Skeletal muscle cell (primary cell): ENCODE data around the gene HLA-A.
"Not testable (repeated sequence)": the region's sequence is repeated elsewhere in the genome, so short reads cannot be mapped to it uniquely, and the experiment has no call there.

Experiments
- DNase-seq: peaks from one replicate; pipeline ENCODE4 v3.0.0-alpha.2; 2010; ENCODE audit warnings: low read depth
- H3K4me3 ChIP-seq: 2 replicates; pipeline ENCODE4 v1.5.1; 2011; ENCODE audit warnings: low read depth, mild to moderate bottlenecking, control low read depth, low read length, moderate library complexity

The HLA-A gene

DNA sequence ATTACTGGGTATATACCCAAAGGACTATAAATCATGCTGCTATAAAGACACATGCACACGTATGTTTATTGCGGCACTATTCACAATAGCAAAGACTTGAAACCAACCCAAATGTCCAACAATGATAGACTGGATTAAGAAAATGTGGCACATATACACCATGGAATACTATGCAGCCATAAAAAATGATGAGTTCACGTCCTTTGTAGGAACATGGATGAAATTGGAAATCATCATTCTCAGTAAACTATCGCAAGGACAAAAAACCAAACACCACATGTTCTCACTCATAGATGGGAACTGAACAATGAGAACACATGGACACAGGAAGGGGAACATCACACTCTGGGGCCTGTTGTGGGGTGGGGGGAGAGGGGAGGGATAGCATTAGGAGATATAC lies 37.7 kb downstream of the HLA-A start:
- DNase-seq, H3K4me3 ChIP-seq: not testable (repeated sequence)

DNA sequence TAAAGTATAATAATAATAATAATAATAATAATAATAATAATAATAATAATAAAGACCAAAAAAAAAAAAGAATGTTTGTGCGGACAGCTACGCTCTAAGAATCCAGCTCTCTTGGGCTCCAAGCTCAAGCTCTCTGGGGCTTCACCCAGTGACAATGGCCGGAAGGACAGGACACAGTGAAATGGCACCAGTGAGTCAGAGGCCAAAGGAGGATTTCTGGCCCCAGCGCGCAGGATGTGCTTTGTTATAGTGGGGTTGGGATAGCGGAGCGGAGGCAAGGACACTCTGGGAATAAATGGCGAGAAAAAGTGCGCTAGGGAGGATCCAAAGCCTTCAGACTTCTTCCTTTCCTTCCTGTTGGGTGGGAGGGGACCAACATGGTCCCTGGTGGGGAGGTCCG lies 38.2 kb downstream of the HLA-A start:
- DNase-seq, result no peak
- no peak overlapping the region for H3K4me3 ChIP-seq

DNA sequence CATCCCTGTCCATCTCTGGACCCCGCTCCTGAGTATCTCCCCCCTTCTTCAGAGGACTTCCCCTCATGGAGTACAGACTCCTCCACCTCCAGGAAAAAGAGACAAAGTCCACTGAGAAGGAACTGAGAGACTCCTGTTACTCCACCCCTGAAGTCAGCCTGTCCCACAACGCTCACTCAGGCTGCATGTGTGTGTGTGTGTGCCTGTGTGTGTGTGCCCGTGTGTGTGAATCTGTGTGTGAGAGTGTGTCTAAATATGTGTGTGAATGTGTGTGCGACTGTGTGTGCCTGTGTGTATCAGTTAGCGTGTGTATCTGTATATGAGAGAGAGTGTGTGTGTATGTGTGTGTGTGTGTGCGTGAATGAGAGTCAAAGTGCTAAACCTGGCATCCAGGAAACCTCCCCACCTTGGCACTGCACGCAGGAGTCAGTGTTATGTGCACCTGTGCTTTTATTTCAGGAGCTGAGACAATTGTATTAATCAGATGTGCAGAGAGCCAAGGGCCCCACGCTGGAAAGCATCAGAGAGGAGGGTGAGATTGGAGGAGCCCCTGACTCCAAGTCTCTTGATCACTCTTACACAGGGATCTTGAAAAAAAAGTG lies 39.0 kb downstream of the HLA-A start:
- H3K4me3 ChIP-seq, result no peak overlapping the region
- no peak for DNase-seq

DNA sequence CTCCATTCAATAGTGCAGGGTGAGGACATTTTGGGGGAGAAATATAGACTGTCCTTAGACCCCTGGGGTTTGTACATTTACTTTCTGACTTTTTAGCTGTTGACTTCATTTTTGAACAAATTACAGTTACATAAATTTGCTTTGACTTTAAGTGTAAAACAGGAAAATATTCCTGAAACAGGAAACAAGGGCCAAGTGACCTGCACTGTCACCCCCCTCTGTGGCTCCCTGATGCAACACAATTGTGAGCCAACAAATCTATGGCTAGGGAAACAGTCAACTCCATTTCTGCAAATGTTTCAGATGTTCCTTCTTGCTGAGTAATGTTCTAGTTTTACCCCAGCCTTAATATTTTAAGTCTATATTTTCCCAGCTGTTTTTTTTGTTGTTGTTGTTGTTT lies 39.8 kb downstream of the HLA-A start:
- H3K4me3 ChIP-seq, result no peak overlapping the region
- no peak for DNase-seq

DNA sequence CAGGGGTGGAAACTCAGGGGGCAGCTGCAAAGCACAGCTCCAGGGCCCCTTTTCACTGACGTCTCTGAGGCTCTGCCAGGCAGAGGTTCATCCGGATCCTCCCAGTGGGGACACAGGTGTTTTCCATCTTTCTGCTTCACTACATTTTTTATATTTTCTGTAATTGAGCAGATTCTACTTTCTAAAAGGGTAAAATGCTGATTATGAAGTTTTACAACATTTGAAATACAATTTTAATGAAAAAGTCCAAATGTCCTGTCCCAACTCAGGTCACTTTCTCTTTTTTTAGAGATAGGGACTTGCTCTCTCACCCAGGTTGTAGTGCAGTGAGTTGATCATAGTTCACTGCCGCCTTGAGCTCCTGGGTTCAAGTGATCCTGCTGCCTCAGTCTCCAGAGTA lies 41.9 kb downstream of the HLA-A start:
- no peak overlapping the region for H3K4me3 ChIP-seq
- DNase-seq, result no peak

DNA sequence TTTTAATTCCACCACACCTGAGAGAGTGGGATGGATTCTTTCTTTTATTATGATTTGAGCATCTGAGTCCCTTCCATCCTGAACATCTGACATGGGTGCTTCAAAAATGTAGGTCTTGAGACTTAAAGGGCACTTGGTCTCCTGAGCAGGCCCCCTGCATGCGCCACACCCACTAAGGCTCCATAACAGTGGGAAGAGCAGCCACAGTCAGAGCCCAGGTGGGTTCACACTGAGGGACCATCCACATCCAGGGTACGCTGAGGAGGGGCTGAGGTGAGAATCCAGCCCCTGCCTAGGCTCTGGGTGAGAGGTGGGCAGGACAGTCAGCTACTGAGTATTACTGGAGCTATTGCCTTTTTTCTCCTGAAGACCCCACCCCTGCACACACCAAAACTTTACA lies 42.7 kb downstream of the HLA-A start:
- H3K4me3 ChIP-seq, result no peak overlapping the region
- DNase-seq, result no peak

DNA sequence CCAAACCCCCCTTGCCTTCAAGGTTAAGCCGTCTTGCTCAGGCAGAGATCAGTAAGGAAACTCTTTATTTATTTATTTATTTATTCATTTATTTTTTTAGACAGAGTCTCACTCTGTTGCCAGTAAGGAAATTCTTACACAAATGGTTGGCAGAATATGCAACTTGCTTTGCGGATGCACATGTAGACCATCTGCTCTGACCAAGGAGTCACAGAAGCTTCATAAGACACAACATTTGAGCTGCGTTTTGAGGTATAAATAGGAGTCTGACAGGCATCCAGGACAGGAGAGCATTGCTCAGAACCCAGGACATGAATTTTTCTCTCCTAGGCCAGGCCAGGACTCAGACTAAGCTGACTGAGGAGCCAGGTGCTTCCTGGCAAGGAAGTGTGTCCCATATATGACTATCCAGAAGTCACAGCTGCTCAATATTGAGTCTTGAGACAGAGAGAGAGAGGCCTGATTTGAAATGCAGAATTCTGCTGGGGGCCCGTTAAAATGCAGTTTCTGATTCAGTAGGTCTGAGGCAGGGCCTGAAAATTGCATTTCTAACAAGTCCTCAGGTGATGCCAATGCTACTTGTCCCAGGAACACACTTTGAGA lies 43.9 kb downstream of the HLA-A start:
- H3K4me3 ChIP-seq, result no peak overlapping the region
- no peak for DNase-seq

DNA sequence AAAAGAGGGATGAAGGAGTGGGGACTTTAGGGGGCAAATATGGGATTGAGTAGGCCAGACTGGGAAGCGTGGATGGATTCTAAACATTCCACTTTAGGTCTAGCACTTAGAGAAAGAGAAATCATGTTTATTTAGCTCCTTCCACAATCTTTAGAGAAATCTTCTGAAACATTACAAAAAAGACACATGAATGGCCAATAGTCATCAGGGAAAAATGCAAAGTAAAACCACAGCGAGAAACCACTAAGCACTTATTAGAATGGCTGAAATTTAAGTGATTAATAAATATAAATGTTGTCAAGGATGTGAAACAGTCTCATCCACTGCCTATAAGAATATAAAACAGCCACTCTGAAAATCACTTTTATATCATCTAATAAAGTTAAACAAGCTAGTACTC lies 46.9 kb downstream of the HLA-A start:
- DNase-seq, result no peak
- no peak overlapping the region for H3K4me3 ChIP-seq

DNA sequence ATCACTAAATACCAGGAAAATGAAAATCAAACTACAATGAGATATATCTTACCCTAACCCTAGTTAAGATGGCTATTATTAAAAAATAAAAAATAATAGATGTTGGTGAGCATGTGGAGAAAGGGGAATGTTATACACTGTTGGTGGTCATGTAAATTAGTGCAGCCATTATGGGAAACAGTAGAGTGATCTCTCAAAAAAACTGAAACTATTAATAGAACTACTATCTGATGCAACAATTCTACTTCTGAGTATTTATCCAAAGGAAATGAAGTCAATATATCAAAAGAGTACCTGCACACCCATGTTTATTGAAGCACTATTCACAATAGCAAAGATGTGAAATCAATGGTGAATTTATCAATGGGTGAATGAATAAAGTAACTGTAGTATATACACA lies 48.6 kb downstream of the HLA-A start:
- DNase-seq, result no peak
- no peak overlapping the region for H3K4me3 ChIP-seq

DNA sequence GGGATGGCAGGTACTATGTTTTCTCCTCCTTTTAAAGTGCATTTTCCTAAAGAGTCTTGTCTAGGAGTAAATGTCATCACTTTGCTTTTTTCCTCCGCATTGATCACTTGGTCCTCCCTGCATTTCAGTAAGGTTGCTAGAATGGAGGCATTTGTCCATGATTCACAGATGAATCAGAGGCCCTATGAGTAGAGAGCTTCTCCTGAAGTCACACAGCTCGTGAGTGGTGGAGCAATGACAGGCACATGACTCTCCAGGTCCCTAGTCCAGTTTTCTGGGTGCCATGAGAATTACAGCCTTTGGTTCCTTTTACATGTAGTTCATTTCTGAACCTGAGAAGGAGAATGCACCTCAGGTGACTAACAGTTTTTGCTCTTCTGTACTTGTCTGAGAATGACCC lies 50.5 kb downstream of the HLA-A start:
- DNase-seq, result no peak
- H3K4me3 ChIP-seq, result no peak overlapping the region

DNA sequence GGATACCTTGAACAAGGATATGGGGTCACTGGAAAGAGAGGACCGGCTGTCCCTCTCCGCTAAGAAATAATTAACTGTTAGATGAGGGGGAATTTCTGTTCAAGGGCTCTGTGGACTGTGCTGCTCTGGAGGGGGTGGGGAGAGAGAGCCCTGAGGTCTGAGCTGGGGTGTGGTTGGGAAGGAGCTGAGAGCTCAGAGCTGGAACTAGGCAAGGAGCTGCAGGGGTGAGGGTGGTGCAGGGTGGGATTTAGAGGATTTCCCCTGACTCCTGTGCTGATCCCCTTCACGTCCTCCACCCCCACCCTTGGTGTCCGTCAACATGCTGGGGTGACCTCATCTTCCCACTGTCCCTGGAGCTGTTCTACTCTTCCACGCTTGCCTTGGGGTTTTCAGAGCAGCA lies 52.5 kb downstream of the HLA-A start:
- no peak for DNase-seq
- H3K4me3 ChIP-seq, result no peak overlapping the region

DNA sequence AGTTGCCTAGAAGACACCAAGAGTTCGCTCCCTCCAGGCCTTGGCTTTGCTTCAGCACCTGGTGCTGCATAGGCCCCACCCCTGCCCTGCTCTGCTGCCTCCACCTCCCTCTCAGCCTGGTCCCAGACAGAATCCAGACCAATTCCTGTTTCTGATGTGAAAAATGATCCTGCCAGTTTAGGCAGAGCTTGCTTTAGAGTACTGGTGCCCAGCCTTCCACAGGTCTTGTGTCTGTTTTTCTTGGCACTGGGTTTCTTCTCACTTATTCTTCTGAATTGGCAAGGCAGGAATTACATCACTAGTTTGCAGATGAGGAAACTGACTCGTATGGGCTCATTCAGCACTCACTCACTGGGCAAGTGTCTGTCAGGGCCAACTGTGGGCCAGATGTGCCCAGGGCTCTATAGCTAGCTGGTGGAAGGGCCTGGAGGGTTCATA lies 53.0 kb downstream of the HLA-A start:
- DNase-seq, result no peak

More for the DNA sequence above, 53.0 kb downstream of the HLA-A start:
- no peak overlapping the region for H3K4me3 ChIP-seq
